Non-pigmented ciliary epithelial cell (primary cell): ENCODE data around the gene CXCL10.
A peak's percentile ranks its signal among the peaks of the same experiment; 100 is the strongest.
"Not testable (repeated sequence)": the region's sequence is repeated elsewhere in the genome, so short reads cannot be mapped to it uniquely, and the experiment has no call there.

ENCODE experiments used
- DNase-seq: peaks from one replicate; pipeline ENCODE4 v3.0.0-alpha.2; 2010; ENCODE audit warnings: low read depth

CXCL10 gene

DNA sequence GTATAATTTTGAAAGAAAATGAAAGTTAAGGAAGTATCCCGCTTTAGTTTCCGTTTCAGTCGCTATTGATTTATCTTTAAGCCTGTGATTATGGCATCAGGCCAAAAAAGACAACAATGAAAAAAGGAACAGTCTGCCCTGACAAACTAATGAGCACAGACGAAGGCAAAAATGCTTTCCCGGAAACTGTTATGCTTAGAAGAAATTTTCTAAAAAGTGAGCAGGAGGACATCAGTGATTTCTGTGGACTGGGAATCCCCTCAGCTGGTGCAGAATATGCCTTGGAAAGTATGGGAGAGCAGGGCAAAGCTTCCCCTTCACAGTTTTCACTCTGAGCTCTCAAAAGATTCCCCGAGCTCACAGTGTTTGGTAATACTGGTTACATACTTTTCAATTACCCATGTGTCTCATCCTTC is 5.1 kb upstream of the CXCL10 start:
- no peak for DNase-seq

DNA sequence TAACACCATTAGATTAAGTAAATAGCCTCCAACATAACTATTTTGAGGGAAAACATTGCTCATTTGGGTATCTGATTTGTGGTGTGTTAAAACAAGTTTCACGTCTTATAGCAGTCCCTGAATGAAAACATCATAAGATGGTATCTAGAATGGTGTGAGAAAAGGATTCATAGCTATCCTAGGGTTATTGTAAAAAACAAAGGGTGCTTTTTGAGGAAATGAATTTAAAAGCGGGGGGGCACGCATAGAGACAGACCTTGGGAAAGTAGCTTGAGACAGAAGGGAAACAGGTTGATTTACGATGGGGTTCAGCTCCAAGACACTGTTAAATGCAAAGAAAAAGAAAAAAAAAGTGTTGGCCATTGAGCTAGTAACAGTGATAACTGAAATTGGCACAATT is 768 bp upstream of the CXCL10 start:
- no peak for DNase-seq

DNA sequence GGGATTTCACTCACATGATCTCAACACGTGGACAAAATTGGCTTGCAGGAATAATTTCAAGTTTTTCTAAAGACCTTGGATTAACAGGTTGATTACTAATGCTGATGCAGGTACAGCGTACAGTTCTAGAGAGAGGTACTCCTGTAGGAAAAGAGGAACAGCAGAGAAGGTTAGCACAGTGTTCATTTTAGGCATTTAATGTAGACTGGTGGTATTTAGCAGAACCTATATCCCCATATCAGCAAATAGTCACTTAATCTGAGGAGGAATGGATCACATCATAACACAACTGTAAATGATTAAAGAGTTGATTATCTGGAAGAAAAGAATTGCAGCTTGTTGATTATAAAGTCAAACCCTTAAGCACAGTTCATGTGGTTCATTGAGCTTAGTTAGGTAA is 620 bp downstream of the CXCL10 start:
- DNase-seq: no peak

DNA sequence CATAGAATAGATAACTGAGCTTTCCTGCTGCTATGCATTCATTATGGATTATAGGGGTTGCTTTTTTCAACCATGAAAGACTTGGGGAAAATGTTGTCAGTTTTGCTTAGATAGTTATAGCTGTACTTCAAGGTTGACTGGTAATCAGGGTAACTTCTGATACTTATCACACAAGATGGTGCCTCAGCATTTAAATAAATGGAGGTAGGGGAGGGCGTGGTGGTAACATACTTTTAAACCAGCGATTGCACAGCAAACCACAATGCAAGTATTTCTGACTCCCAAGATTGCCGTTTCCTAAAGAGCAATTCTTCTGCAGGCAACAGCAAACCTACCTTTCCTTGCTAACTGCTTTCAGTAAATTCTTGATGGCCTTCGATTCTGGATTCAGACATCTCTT is 1.3 kb downstream of the CXCL10 start:
- DNase-seq: no peak

DNA sequence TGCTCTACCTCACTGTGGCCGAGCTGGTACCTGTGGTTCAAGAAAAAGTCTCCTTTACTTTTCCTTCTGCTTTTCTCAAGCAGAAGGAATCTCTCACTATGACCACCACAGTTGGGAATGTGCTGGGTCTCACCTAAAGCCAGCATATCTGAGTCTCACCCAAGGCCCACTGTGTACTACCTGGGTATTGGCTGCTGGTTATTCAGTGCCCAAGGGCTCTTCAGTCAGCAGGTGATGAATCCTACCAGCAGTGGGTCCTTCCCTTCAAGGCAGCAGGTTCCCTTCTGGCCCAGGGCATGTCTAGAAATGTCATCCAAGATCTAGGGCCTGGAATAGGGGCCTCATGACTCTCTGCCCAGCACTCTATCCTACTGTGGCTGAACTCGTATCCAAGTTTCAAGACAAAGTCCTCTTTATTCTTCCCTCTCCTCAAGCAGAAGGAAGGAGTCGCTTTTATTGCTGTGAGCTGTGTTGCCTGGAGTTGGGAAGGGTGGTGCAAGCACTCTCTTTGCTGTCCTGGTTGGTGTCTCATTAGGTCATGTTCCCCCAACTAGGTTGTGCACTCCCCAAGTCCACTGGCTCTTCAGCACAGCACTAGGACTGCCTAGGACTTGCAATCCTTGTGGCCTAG is 6.1 kb downstream of the CXCL10 start:
- no peak for DNase-seq

DNA sequence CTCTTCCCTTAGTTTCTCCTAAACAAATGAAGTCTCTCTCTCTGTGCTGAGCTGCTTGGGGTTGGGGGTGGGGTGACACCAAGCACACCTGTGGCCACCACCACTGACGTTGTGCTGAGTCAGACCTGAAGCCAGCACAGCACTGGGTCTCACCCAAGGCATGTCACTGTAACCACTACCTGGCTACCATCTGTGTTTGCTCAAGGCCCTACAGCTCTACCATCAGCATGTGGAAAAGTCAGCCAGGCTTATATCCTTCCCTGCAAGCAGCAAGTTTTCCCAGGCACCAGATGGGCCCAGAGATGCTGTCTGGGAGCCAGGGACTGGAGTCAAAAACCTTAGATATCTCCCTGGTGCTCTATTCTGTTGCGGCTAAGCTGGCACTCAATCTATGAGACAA is 6.9 kb downstream of the CXCL10 start:
- no peak for DNase-seq

DNA sequence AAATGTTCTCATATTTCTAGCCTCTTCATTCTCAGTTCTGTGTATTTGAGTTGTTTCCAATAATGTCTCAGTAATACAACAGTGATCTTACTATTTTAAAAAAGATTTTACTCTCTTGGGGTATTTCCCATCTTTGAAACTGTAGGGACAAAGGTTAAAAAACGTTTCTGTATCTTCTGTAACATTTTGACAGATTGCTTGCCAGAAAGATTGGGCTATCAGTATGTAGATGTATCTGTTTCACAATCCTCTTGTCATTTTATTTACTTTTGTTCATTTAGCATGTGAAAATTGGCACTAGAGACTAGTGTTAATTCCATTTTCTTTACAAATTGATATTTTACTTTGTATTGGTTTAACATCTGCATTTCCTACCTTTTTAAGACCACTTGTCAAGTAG is 9.8 kb downstream of the CXCL10 start:
- DNase-seq: no peak

DNA sequence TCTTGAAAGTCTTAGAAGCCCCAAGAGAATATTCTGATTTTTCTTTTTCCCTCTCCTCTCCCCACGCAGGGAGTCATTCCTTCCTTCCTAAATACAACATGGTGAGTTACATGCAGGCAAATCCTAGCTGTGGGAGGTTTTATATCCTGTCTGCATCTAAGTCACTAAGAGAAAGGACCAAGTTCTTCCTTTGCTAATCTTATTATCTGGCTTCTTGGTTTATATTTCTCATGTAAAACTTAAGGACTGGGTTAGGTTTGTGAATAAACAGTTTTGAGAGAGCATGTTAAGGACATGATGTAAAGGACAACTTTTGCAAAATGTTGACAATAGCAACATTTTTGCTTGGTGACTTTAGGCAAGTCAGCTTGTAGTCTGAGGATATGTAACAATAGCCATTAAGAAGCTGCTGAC is 10.9 kb downstream of the CXCL10 start:
- DNase-seq: no peak

DNA sequence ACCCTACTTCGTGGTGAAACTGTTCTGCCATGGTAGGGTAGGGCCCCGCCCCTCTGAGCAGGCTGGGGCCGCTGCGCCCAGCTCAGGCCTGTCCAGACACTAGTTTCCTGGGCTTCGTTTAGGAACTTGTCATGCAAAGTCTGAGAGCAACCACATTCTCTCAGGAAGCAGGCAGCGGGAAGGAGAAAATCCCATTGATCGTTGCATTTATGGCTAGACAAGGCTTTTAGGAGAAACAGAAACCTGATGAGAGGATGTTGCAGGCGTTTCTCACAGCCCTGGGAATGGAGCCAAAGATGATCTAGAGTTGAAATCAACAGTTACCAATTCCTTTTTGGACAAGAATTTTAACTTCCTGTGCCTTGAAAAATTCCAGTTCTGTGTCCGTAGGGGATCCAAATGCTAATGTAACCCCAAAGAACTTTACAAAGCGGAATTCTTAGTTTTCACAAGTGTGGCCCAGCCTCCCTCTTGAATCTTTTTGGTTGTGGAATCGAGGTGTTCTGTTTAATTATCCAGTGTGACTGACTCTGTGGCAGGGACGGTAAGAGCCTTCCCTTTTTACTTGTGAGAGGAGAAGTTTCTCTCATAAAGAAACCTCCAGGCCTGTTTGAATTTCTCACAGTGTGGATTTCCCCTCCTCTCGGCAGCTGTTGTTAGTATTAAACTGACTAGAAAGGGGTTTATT is 11.5 kb downstream of the CXCL10 start:
- no peak for DNase-seq

DNA sequence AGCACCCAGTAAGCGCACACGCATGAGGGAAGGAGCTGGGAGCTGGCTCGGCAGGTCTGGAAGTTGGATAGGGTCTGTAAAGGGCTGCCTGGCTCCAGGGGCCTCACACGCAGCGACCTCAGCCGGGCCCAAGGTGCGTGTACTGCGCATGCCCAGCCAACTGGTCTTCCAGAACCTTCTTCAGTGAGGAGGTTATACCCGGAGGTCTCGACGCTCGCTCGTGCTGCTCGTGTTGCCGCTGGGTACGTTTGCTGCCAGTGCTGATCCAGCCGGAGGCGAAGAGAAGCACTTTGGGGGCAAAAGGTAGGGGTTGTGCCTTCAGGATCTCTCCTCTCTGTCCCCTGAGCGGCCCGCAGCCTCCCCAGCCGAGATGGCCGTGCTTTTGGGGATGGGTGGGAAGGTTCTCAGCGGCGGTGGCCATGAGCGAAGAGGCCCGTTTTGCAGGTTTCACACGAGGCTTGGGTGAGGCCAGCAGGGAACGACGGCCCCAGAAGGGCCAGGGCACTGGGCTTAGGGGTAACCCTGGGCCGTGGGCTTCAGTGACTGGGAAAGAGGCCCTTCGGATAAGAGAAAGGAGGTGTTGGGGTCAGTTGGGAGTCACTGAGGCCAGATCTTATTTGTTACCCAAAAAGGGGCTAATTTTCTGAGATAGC is 12.2 kb downstream of the CXCL10 start:
- no peak for DNase-seq

DNA sequence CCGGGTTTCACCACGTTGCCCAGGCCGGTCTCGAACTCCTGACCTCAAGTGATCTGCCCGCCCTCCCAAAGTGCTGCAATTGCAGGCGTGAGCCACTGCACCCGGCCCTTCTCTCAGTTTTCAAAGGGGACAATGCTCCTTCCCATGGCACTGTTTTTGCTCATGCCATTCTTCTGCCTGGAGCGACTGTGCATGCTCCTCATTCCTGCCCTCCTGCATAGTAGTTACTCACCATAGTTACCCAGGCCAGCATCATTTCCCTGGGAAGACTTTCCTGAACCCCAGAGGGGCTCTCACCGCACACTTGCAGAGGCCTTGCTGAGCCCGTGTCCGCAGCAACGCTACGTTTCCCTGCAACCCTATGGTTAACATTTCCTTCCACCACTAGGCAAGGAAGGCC is 12.7 kb downstream of the CXCL10 start:
- no peak for DNase-seq

DNA sequence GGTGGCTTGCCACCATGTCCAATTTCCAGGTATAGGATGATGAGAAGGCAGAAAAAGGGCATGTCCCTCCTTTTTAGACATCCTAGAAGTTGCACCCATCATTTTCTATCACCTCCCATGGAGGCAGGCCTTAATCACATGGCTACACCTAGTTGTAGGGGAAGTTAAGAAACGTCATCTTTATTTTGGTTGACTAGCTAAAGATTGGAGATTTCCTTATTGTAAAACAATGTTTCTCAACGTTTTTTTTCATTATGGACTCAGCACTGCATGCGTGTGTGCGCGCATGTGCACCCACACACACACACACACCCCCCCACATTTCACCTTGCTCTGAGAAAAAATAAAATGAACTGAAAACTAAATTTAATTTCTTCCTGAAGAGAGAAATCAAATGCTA is 14.0 kb downstream of the CXCL10 start:
- DNase-seq: no peak

DNA sequence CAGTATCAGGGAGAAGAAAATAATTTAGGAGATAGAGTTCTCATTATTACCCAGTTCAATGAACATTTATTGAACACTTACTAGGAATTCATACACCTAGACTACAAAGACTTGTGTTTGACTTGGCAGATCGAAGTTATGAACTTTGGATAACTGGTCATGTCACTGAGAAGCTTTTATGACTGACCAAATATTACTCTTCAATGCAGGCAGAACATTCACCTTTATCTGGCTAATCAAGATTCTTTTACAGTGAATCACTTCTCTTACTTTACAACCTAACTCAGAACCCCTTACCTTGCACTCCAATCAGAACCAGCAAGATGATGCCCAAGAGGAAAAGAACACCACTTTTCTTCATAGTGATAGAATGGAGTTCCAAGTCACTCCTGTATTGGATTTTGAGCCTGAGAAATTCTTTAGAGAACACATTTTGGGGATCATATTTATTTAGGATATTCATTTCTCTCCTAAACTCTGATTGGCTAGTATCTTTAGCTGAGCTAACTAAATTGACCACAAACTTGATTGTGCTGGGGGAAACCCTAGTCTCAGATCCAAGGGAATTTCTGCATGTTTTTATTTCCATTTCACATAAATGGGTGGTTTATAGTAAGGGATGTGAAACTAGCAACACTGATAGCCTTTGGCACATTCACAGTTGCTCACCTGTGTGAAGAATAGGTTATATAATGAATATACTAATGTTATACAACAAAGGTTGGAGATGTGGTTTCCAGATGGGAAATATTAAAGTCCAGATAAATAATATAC is 16.0 kb downstream of the CXCL10 start, which contains the start of gene CXCL9:
CXCL9 (minus strand) TSS at position 421 of the 774 bp plus-strand sequence; CDS start at position 361, 60 bp downstream.
- no peak for DNase-seq

DNA sequence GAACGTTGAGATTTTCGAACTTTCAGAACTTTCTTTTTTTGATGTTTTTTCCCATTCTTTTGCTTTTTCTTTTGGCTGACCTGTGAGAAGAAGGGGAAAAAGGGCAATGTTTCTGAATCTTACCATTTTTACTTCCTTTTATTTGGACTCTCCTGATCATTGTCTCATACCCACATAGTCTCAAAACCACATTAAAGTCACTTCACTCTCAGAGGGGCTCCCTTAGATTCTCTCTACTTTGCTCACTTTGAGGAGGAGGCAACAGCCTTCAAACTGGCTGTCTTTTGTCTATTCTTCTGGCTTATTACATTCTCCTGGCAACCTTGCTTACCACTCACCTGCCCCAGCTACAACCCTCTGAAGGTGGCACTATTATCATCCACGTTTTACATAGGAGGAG is 19.7 kb downstream of the CXCL10 start:
- no peak for DNase-seq

DNA sequence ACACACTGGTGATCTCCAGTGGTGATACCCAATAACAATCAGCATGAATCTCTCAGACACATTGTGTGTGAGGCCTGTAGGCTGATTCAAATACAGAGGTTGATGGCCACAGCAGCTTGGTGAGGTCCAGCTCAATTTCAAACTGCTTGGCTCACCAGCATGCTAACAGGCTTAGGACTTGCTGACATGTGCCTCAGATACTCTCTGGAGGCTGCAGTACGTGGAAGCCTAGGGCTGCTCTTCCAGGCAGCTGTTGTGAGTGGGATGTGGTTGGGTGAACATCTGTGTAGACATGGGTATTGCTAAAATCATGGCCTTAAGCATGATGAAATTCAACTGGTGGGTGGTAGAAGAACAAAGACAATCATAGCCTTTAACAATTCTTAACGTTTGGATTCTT is 20.3 kb downstream of the CXCL10 start:
- no peak for DNase-seq

DNA sequence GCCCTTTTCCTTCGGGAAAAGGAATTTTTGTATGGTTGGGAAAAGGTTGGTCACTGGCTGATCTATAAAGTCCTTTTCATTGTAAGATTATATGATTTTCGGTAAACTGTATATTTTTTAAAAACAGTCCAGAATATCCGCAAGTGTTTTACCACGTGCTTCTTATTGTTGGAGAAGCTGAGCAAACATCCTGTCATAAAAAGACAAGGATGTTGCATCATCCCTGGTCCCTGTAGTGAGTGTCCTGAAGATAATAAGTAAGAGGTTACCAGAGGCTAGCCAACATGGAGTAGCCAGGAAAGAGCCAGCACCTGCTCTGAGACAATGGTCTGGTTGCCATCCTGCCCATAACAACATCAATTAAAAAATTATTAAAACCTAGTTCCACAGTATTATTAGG is 21.1 kb downstream of the CXCL10 start:
- no peak for DNase-seq

DNA sequence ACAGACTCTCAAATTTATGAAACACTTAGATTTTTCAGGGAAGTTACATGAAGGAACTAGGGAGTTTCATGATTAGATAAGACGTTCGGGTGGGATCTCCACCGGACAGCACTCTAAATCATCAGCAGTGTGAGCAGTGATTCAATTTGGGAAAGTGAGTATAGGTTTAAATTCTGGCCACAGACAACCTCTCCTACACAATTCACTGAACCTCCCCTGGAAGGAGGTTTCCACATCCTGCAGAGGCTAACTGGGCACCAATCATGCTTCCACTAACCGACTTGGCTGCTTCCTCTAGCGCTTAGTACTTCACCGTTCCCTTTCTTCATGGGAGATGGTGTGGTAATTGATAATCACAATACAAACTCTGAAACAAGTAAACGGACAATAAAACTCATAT is 21.6 kb downstream of the CXCL10 start:
- no peak for DNase-seq

DNA sequence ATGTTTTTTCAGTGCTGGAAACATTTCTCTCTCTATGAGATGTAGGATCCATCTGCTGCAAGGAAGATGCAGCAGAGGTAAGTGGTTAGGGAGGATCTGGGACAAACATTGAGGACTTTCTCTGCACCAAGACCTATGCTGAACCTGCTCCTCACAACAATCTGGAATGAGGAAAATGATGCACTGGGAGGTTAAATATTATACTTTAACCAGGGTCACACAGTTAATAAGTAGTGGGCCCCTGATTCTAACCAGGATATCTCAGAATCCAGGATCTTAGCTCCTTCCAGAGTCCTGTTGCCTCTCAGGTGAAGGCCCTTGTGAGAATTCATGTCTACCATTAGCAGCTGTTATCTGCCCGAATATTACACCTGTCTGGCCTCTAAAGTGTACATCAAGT is 23.0 kb downstream of the CXCL10 start:
- DNase-seq: no peak

DNA sequence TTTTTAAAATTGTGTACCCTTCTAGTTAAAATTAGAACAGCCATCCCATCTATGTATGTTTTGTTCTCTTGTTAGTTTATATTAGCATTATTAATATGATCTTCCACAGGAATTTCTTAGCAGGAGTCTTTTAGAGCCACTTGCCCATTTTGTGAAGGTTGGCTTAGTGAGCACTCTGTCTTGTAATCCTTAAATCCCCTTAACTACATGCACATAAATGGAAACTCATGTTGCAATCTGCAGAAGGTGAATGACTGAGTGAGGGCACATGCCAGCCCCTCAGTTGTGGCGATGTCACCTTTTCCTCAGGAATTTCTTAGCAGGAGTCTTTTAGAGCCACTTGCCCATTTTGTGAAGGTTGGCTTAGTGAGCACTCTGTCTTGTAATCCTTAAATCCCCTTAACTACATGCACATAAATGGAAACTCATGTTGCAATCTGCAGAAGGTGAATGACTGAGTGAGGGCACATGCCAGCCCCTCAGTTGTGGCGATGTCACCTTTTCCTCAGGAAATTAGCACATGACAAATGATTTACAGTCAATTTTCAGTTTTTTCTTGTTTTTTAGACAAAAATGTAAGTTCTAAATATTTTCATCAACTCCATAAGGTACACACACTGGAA is 24.7 kb downstream of the CXCL10 start:
- DNase-seq: not testable (repeated sequence)

DNA sequence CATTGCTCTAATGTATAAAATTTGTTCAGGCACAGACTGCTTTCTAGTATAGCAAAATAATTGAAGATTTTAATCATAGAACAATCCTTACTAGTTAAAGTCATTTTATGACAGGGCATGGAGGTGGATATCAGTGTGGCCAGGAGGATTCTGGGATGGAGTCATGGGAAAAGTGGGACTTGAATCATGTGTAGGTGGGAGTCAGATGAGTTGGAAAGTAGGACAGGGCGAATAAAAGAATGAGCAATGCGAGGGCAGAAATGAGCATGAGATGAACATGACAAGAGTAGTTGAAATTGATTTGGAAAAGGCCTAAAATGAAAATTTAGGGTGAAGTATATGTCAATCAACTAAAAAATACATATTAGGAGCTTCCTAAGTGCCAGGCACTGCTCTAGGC is 25.4 kb downstream of the CXCL10 start:
- DNase-seq: no peak

DNA sequence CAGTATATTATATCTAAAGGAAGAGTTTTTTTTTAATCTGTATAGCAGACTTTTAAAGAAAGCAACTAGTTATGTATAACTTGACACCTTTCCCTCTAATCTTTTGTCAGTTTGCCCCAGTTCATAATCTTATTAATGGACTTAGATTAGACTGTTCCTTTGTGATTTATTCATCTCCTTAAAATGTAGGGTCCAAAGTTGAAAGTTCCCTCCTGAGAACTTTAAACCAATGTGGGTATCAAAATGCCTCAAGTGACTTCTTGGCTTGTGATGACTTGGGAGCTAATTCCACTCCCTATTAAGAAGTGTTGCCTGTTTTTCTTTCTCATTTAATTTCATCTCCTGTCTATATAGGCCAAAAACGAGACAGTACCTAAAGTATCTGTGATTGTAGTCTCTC is 26.2 kb downstream of the CXCL10 start:
- DNase-seq: no peak

DNA sequence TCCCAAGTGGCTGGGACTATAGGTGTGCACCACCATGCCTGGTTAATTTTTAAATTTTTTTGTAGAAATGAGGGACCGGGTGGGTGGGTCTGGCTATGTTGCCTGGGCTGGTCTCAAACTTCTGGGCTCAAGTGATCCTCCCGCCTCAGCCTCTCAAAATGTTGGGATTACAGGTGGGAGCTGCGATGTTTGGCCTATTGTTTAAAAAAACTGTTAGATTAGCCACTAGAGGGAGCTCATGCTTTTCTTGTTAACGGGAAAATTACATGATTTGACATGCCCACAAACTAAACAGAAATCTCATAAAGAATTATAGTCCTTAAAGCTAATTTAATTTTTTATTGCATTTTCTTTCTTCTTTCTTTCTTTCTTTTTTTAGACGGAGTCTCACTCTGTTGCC is 27.6 kb downstream of the CXCL10 start:
- peak; percentile 23 for DNase-seq
